Umbilical cord (tissue), 2 donors: ENCODE results near the gene C22orf39. TPM values are rescaled to one million over a fixed set of nuclear protein-coding genes. Genes with fewer than 3 reads are reported as not detected.

Experiments used
- DNase-seq: peaks from one replicate; pipeline ENCODE4 v3.0.0-alpha.2; 2015; ENCODE audit warnings: low spot score
- total RNA-seq: library from RNA; depleted of rRNA; stranded (reverse); fragments of >200 nt; gene quantifications from one replicate; pipeline ENCODE4 v1.2.3, GENCODE V29; 2014; ENCODE audit warnings: low replicate concordance; ENCODE audit not compliant: insufficient read depth

C22orf39 gene
- total RNA-seq, 1 donor from 2014 or later = 66.0 TPM

DNA sequence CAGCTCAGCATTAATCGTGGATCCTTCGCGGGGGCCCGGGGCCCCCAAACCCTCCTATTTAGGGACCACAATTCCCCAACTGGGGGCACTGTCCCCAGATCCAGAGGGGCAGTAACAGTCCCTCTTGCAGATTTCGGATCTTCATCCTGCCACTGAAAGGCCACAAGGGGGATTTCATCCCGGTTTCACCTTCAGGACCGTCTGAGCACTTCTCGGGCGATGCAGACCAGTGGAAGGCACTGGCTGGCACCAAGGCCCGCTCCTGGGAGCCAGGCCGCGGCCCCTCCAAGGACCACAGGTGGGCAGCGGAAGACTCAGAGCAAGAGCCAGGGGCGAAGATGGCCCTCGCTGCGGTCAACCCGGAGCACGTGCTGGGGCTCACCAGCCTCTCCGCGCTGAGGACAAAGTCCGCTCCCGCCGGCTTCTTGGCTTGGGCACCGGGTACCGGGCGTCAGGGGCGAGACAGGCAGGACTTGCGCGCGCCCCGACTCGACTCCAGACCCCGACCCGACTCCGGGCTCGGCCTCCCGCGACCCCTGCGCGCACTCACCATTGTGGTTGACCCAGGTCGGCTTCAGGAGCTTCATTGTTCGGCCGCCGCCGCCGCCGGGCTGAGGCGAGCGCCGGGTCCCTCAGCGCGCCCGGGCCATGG, 16.5 kb downstream of the C22orf39 start:
- peak; percentile 18 for DNase-seq

DNA sequence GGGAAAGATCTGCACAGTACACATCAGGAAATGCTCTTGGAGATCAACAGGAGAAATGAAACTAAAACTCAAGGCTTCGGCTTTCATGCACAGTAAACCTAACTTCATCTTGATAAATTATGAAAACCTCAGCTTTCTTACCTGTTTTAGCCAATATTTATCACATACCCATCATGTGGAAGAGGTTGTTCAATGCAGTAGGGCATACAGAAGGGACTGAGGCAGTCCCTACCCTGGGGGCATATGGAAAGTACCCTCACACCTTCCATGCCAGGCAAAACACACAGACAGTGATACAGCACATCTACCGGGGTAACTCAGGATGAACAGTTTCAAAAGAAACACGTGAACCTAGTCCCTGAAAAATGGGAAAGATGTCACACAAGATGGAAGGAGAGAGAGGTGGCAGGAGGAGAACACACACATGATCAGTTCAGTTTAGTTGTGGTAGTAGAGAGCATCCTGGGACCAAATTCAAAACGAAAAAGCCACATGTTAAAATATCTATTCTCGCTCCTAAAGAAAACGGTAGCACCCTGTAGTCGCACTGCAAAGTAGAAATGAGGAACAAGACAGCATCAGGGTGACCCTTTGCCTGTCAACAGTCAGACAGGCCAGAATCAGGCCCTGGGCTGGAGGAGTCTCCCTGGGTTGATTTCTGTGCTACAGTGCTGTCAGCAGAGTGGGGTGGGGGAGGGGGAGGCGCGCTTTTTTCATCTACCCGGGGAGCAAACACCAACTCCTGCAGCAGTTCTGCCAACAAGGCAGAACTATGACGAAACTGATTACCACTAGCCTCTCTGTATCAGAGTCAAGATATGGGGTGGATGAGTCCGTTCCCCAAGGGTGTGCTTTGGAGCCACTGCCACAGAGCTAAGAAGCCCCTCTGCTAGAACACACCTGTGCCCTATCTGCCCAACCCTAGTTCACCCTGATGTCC, 17.3 kb downstream of the C22orf39 start:
- DNase-seq = peak; percentile 47

DNA sequence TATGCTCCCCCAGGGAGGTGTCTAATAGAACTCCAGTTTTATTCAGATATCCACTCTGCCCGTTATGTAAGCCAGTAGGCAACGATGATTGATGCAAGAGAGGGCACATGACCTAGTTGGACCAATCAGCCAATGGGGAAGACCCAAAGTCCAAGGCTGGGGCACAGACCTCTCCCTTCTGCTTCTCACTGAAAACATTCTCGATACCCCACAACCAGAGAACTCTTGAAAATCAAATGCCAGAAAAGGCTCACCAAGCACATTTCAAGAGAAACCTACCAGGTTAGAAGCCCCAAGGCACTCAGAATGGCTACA, 23.4 kb downstream of the C22orf39 start:
- no peak for DNase-seq

DNA sequence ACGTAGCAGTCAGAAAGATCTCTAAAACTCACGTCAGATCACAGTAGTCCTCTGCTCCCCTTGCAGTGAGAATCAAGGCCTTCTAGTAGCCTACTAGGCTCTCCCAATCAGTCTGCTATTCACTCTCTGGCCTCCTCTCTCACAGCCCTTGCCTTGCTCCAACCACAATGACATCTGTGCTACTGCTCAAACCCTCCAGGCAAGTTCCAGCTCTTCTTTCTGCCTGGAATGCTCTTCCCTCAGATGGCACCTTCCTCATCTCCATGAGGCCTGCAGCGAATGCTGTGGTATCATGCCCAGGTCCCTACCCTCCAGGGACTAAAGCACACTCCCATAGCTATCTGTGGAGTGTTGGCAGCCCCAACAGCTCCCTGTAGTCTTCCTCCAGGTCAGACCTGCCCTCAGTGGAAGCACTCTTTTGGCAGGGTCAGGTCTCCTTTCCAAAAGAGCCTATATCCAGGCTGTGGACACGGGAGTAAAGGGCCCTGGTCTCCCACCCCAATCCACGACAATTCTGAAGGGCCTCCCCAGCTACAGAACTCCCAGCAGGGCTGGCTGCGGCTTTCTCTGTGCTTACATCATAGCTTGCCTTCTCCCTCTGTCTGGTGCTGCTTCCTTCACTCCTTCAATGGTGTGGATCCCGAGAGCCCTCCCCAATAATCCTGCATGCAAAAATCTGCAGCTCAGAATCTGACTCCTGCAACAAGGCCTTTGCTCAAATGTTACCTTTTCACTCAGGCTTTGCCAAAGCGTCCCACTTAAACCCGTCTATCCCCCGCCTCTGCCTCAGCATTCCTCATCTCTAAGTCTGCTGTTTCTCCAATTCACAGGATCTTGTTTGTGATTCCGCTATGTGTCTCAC, 24.8 kb downstream of the C22orf39 start:
- no peak for DNase-seq

DNA sequence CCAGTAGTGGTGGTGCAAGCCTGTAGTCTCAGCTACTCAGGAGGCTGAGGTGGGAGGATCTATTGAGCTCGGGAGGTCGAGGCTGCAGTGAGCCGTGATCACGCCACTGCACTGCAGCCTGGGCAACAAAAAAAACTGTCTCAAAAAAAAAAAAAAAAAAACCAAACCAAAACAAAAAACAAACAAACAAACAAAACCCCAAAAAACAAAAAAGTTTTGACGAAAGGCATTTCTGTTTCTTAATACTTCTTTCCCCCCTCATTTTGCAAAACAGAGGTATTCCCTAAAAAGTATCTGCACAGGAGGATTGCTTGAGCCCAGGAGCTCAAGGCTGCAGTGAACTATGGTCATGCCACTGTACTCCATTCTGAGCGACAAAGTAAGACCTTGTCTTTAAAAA, 27.2 kb downstream of the C22orf39 start:
- no peak for DNase-seq

DNA sequence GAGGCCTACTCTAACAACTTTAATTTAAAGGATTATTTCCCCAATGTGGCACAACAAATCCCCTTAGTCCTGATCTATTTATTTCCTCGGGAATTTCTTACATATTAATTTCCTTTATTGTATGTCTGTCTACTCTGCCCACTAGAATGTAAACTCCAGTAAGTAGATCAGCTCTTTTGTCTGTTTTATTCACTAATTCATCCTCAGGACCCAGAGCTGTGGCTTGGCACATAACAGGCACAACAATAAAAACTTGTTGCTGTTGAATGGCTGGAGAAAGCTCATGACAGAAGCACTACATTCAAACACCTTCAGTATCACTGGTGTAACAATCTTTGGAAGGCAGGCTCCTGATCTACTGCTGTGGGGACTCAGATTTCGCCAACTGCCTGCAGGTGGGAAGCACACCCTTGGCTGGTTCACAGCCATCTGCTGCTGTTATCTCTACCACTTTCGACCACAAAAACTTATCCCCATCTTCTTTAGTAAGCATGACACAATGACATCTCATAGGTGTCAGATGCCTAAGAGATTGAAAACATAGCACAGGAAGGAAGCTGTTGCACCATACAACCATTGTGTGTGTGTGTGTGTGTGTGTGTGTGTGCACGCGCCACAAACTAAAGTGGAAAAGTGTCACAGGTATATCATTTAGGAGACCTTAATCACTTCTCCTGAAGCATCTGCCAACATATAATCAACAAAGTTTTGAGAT, 27.9 kb downstream of the C22orf39 start:
- no peak for DNase-seq

DNA sequence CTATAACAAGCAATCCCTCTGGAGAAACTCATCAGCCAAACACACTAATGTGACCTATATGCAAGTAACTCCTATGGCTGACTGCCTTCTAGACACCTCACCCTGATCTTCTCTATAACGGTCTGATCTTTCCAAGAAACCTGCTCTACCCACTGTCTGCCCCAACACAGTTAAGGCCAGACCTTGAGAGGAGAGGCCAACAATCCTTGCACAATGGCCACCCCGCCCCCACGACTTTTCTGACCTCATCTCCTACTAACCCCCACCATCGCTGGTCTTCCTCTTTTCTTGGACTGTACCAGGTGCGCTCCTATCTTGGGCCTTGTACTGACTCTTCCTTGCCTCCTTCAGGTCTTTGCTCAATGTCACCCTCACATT, 28.4 kb downstream of the C22orf39 start:
- DNase-seq = no peak

DNA sequence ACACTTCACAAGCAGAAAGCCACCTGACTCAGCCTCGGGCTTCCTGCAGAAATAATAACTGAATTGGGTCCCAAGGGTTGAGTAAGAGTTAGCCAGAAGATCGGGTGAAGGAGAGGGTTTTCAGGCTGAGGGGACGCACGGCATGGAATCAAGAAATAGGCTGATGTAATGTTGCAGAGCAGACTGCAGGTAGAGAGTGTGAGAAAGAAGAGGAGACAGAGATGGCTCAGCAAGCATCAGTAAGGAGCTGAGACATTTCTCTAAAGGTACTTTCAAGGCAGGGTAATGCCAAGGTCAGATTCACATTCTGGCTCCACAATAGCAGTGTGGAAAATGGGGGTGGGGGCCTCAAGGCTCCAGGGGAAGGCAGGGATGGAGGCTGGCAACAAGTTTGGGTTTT, 34.6 kb downstream of the C22orf39 start:
- DNase-seq = no peak

DNA sequence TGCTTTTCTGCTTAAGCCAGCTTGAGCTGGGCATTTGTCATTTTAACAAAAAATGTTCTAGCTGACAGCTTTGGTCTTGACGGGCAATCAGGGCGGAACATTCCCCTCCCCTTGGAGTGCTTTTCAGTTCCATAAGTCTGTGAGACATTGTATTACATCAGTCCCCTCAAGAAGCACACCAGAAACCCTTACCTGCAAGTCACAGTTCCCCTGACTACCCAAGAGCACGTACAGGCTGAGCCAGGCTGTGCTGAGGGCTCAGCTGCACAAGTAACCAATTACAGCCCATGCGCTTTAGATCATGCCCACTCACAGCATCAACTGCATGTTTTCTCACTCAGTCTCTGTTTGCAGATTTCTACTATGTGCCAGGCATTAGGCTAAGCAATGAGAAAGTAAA, 35.0 kb downstream of the C22orf39 start:
- DNase-seq = no peak

DNA sequence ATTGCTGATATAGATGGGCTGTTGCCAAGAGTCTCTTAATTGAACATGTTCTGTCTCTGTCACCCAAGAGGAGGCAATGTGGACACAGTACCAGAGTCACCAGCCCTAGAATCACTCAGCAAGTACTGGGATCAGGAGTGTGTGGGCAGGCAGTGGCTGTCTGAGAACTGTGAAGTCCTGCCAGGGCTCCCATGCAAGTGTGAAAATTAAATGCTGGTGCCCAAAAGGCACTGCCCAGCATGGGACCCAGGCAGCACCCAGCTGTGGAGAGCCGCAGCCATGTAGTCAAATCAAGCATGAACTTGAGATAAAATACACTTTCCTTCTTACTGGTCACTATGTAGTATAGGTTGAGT, 35.8 kb downstream of the C22orf39 start:
- no peak for DNase-seq

DNA sequence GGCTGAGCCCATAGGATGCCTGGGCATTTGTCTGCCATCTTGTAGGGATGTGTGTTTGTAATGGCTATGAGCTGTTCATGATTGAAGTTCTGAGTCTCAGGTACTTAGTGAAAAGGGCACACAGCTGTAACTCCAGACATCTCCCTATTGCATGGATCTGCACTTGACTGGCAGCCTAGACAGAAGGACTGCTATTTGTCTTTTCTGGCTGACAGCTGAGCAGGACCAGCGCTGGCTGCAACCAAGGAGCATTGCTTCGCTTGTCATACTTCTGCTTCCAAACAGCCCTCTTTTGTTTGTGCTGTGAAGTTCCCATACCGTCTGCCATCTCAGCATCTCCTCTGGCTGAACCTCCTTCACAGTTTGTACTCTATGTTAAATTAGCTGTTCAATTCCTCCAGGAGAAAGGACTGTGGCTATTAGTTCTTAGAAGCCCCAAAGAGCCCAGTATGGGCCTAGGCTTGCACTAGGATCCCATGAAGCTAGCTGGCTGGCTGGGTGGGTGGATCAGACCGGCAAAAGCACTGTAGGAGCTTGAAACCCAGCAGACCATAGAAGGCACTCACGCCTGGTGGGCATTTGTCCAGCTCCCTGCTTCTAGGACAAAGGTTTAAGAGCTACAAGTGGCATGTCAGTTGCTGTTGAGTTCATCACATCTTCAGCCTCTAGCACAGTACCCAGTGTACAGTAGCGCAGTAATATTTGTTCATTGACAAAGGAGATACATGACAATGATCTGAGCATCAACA, 36.4 kb downstream of the C22orf39 start:
- no peak for DNase-seq

DNA sequence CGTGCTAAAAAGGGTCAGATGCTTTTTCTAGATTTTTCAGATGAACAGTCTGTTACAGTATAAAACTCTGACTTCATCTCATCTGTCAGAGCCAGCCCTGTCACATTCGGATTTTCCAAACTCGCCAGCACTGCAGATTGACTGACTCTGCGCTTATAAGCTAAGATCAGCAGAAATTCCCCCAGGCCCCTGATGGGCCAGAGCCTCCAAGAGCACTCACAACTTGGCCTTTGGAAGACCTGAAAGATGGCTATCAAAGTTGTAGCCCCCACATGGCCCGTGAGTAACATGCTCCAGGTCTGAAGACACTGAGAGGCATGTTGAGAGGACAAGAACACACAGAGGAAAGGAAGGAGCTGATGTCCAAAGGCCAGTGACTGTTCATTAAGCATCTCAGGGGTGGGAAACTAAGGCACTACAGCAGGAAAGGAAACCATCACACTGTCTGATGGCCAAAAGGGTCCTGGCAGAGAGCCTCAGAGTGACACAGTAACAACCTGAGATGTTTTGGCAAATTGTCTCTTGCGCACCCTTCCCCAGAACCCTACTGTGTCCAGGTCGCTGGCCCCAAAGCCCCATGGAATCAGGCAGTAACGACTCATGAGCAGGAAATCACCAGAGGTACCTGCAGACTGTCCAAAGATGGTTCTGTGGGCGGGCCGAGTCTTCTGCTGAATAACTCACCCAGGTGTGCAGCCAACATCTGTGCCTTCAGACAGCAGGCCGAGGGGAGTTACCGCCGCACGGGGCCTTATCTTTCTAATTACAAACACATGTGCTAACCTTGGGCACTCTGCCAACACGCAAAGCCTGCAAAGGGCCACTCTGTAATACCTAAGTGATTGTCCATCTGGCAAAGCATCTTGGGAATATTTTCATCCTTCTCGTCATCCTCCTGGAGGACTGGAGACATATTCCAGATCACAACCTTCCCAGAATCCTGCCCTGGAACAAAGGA, 39.6 kb downstream of the C22orf39 start:
- no peak for DNase-seq

DNA sequence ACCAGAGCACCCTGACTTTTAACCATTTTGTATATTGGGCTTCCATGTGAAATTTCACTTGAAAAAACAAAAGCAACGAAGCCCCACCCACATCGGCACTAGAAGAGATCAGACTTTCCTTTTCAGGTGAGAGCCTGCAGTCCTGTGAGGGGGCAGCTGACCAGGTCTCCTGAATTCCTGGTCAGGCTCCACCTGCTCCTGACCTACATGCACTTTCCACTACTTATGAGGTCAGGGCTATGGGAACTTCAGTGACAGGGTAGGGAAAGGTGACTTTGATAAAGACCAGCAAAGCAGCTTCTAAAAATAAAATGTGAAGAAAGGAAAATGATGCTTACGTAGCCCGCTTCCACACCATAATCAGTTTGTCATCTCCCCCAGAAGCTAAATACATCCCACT, 40.7 kb downstream of the C22orf39 start:
- no peak for DNase-seq

DNA sequence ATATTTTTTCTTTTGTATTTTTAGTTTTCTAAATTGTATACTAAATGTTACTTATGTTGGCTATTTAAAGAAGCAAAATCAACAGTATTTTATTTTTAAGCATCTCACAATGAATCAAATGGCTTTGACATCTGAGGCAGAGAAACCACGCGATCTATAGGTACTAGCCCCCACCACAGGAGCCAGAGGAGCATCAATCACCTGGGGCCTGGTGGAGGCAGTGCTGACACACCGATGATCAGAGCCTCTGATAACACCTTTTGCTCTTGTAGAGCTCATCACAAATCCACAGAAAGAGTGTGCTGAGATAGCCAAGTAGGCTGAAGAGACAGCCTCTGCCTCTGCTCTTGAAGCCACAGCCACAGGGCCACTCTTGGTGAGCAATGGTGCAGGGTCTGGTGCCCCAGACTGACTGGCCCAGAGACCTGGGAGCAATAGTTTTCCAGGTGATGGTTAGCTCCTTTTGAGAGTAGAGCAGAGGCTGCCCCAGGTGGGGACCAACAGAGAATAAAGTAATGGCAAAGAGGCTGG, 41.2 kb downstream of the C22orf39 start:
- DNase-seq = no peak

DNA sequence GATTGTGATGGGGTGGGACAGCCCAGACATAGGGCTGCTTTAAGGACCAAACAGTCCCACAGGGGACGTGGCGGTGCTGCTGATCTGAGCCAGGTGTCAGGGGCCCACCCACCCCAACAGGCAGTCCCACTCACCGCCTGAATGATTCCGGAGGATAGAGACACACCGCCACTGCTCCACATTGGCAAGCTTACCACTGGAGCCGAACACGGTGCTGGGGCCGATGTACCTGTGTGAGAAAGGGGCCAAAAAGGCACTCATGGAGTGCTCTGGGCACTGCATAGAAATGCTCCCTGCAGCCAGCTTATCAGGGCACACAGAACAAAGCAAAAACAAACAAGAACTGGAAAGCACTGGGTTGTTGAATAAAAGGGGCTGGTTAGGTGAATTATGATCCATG, 41.9 kb downstream of the C22orf39 start:
- no peak for DNase-seq

DNA sequence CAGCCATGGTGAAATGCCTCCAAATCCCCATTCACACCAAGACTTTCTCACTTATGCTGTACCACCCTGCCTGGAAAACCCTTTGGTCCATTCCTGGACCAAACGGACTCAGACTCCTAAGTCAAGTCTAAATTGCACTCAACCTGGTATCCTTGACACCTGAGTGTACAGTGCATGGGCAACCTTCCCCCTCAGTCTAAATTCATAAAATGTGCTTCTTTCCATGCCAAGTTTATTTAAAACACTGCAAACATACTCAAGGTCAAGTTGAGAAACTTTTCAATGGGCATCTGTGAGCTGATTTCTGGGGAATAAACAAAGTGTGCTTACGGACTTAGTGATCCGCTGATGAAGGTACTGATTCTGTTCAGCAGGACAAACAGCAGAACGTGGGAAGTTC, 42.4 kb downstream of the C22orf39 start:
- no peak for DNase-seq

DNA sequence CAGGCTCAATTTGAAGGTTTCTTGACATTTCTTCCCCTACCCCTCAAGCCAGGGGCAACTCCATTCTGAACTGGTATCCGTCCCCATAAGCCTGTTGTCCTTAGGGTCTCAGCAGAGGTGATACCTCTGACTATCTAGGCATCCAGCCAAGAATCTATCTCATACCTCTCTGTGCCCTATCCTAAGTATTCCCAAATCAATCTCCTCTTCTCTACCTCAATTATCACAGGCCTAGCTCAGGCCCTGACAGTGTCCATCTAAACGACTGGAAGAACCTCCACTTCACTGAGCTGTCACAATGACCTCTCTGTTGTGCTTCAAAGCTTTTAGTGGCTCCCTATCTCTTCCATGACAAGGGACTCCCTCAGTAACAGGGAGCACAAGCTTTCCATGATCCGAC, 42.8 kb downstream of the C22orf39 start:
- DNase-seq = no peak

DNA sequence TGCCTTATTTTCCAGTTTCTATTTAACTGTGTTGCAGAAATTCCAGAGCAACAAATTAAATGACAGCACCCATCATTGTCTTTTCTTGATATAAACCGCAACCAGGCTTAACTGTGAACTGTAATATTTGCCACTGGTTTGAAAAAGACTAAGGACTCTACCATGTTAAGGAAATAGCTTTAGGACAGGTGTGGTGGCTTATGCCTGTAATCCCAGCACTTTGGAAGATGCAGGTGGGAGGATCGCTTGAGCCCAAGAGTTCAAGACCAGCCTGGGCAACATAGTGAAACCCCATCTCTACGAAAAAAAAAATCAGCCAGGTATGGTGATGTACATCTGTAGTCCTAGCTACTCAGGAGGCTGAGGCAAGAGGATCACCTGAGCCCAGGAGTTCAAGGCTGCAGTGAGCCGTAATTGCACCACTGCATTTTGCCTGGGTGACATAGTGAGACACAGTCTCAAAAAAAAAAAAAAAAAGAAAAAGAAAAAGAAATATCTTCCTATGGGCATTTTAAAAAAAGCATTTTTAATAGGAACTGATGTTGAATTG, 44.8 kb downstream of the C22orf39 start:
- DNase-seq = no peak

DNA sequence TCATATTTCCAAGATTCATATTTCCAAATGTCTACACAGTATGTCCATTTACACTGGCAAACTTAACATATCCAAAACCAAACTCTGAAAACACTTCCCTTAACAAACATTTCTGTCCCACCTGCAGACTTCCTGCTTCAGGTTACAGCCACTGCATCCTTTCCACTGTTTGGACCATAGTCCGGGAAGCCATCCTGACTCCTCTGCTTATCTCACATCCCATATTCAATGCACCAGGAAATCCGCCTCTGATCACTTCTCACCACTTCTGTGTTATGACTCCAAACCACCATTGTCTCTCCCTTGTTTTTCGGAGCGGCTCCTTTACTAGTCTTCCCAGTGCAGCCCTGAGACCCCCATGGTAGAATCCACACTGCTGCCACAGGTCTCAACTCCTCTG, 46.0 kb downstream of the C22orf39 start:
- DNase-seq = no peak
